Fibroblast of lung (primary cell): Measurements from ENCODE around the gene IL15RA. TPM values are rescaled to one million over a fixed set of nuclear protein-coding genes. Genes with fewer than 3 reads are reported as not detected.

Source experiments
- DNase-seq, 2 donors: peaks; one replicate each; pipeline versions ENCODE4 v3.0.0 to v3.0.0-alpha.2; 2010; ENCODE audit warnings: low read depth in 2 of 2
- H2AFZ ChIP-seq: 2 replicates; pipeline ENCODE4 v1.5.1; 2012; ENCODE audit warnings: low read length, control low read depth, inconsistent platforms
- H3K27ac ChIP-seq: 2 replicates; pipeline ENCODE4 v1.5.1; 2011; ENCODE audit warnings: low read length, control low read depth; ENCODE audit not compliant: insufficient read depth
- H3K27me3 ChIP-seq: 2 replicates; pipeline ENCODE4 v1.5.1; 2011; ENCODE audit warnings: mild to moderate bottlenecking, low read length; ENCODE audit not compliant: control insufficient read depth, insufficient read depth
- H3K36me3 ChIP-seq: 2 replicates; pipeline ENCODE4 v1.5.1; 2011; ENCODE audit warnings: low read length; ENCODE audit not compliant: control insufficient read depth, insufficient read depth
- H3K4me1 ChIP-seq: 2 replicates; pipeline ENCODE4 v1.5.1; 2011; ENCODE audit warnings: low read length; ENCODE audit not compliant: control insufficient read depth, insufficient read depth; ENCODE audit errors: extremely low read depth
- H3K4me2 ChIP-seq: 2 replicates; pipeline ENCODE4 v1.5.1; 2011; ENCODE audit warnings: low read length, control low read depth; ENCODE audit not compliant: insufficient read depth; ENCODE audit errors: extremely low read depth
- H3K4me3 ChIP-seq, 4 experiments: fragments of 200-600 bp in 1 of 4; sonication (generic) in 1 of 4; replicated peaks in 1 of 4; 2 replicates each; pipeline ENCODE4 v1.5.1; 2011 to 2016; ENCODE audit warnings: low read length in 4 of 4, low read depth in 3 of 4, mild to moderate bottlenecking in 3 of 4, control low read depth in 2 of 4, inconsistent platforms in 1 of 4, mixed read lengths in 1 of 4; ENCODE audit not compliant: insufficient read depth in 1 of 4; ENCODE audit errors: control extremely low read depth in 1 of 4
- H3K79me2 ChIP-seq: 2 replicates; pipeline ENCODE4 v1.5.1; 2012; ENCODE audit warnings: mild to moderate bottlenecking, low read length, inconsistent platforms; ENCODE audit not compliant: control insufficient read depth, insufficient read depth
- H3K9ac ChIP-seq: 2 replicates; pipeline ENCODE4 v1.5.1; 2011; ENCODE audit warnings: mild to moderate bottlenecking, low read length, control low read depth; ENCODE audit not compliant: insufficient read depth
- H3K9me3 ChIP-seq: 2 replicates; pipeline ENCODE4 v1.5.1; 2012; ENCODE audit warnings: low read depth, low read length; ENCODE audit not compliant: control insufficient read depth, insufficient read depth
- H4K20me1 ChIP-seq: 2 replicates; pipeline ENCODE4 v1.5.1; 2011; ENCODE audit warnings: low read length; ENCODE audit not compliant: control insufficient read depth, insufficient read depth; ENCODE audit errors: extremely low read depth
- CTCF ChIP-seq, 2 donors: IDR thresholded peaks in 1 of 2; conservative IDR thresholded peaks in 1 of 2; 1 replicate in 1 of 2; 2 replicates in 1 of 2; pipeline ENCODE4 v1.5.1; 2011 to 2012; ENCODE audit warnings: low read length in 2 of 2, control low read depth in 1 of 2, inconsistent platforms in 1 of 2, low read depth in 1 of 2, mild to moderate bottlenecking in 1 of 2
- EZH2 ChIP-seq: IDR thresholded peaks from 2 replicates; pipeline ENCODE4 v1.5.1; 2012; ENCODE audit warnings: low read length, control low read depth, mild to moderate bottlenecking; ENCODE audit errors: missing control alignments
- polyA plus RNA-seq, 2 donors: library from polyadenylated mRNA; depleted of rRNA in 1 of 2; stranded (reverse) in 1 of 2; unstranded in 1 of 2; fragments of >200 nt; gene quantifications; 2 replicates each; pipeline ENCODE4 v1.2.1, GENCODE V29; 2011 to 2012; ENCODE audit warnings: missing spikeins in 1 of 2
- total RNA-seq: library from RNA; depleted of rRNA; stranded (reverse); fragments of >200 nt; gene quantifications from 2 replicates; pipeline ENCODE4 v1.2.1, GENCODE V29; 2014

The IL15RA gene
- total and polyA plus RNA-seq, 2 donors (not counting 1 experiment from before 2014, with no cell fraction given) = 5.9 to 13.7 TPM

- H3K27ac ChIP-seq = peak overlapping the region; percentile 66
- H4K20me1 ChIP-seq = no peaks in the 10 kb centered on the region
- peaks cover 3% of the 10 kb centered on the region for H3K4me1 ChIP-seq
- H3K9ac ChIP-seq = peak overlapping the region; percentile 62
- H3K79me2 ChIP-seq = peaks cover 1% of the 10 kb centered on the region
- H2AFZ ChIP-seq = peak overlapping the region; percentile 71
- TF ChIP-seq EZH2 (no peak), CTCF (conservative IDR thresholded peaks at IDR 0.05 in 1 of 2, IDR thresholded peaks at IDR 0.05 in 1 of 2; ENCODE audit: low read depth in 1 of 2, low read length in 2 of 2) (no peak)
- H3K4me3 ChIP-seq = peak overlapping the region; percentile 68 to 90 (median 89)
- H3K4me2 ChIP-seq = peak overlapping the region; percentile 97
- H3K27me3 ChIP-seq = no peaks in the 10 kb centered on the region
- H3K9me3 ChIP-seq = no peaks in the 10 kb centered on the region
- no peaks in the 10 kb centered on the region for H3K36me3 ChIP-seq
- DNase-seq = peak; percentile 60 to 65
Observed at GRCh38 chr10:5976512-5977470, 552 bp downstream of the IL15RA start.

GRCh38 chr10:5975641-5976473 lies 1.5 kb downstream of the IL15RA start:
- Histone ChIP-seq H3K9ac (no peak overlapping the region), H3K4me1 (peaks cover 3% of the 10 kb centered on the region), H3K4me2 (peak overlapping the region; percentile 97), H3K27ac (no peak overlapping the region), H2AFZ (peak overlapping the region; percentile 59), H3K27me3 (no peaks in the 10 kb centered on the region), H4K20me1 (no peaks in the 10 kb centered on the region), H3K79me2 (peaks cover 1% of the 10 kb centered on the region), H3K9me3 (no peaks in the 10 kb centered on the region), H3K36me3 (no peaks in the 10 kb centered on the region), H3K4me3 (peak overlapping the region; percentile 68 to 90 (median 89))
- no peak for TF ChIP-seq CTCF (conservative IDR thresholded peaks at IDR 0.05 in 1 of 2, IDR thresholded peaks at IDR 0.05 in 1 of 2; ENCODE audit: low read depth in 1 of 2, low read length in 2 of 2)
- TF ChIP-seq EZH2 = no peak
- DNase-seq = peak in 1 of 2 donors; percentile 53

GRCh38 chr10:5973069-5973468 lies 4.3 kb downstream of the IL15RA start:
- Histone ChIP-seq H3K9me3 (no peaks in the 10 kb centered on the region), H3K27me3 (no peaks in the 10 kb centered on the region), H3K9ac (no peak overlapping the region), H3K36me3 (no peaks in the 10 kb centered on the region), H3K79me2 (peaks cover 1% of the 10 kb centered on the region), H3K4me2 (no peak overlapping the region), H2AFZ (no peak overlapping the region), H3K27ac (no peak overlapping the region), H3K4me1 (peaks cover 3% of the 10 kb centered on the region), H4K20me1 (no peaks in the 10 kb centered on the region), H3K4me3 (no peak overlapping the region)
- no peak for DNase-seq
- TF ChIP-seq CTCF (conservative IDR thresholded peaks at IDR 0.05 in 1 of 2, IDR thresholded peaks at IDR 0.05 in 1 of 2; ENCODE audit: low read depth in 1 of 2, low read length in 2 of 2) = no peak
- no peak for TF ChIP-seq EZH2
